NCI-H2081 (cell line): ENCODE results near the gene CYP26B1.

Source experiments
- DNase-seq, 2 experiments: peaks; one replicate each; lab custom pipeline; 2025; lab: John Stamatoyannopoulos, UW

CYP26B1 gene

GRCh38 chr2:72147303-72147971 lies at the start of gene CYP26B1:
TSS of gene CYP26B1 (minus strand) at chr2:72147862. CDS start at chr2:72147834, 28 bp downstream.
- no peak for DNase-seq

DNA sequence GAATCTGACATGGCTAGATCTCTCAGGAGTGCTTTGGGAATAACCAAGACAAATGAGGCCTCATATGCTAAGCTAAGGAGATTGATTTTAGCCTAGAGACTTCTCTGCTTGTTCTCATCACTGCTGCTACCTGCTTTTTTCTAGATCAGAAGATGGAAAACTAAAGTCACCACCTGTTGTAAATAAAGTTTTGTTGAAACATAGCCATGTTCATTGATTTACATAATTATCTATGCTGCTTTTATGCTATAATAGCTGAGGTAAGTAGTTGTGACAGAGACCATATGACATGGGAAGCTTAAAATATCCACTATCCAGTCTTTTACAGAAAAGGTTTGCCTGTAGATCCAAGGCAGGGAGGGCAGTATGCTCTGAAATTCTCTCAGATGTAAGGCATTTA lies 46.1 kb upstream of the CYP26B1 start:
- no peak for DNase-seq

DNA sequence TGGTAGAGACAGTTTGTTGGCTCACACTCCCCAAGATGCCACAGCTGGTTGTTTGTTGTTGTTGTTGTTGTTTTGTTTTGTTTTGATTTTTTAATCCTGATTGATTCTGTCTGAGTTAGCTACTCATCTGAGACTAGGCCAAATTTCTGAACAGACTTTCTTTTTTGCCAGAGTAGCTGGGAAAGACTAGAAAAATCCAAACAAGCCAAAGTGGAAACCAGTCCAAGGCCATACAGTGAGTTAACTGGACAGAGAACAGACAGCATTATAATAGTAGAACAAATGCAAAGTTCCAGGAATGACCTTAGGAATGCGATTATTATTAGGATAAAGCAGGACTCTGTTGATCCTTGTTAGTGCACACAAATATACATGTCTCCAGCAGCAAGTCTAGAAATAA lies 43.8 kb upstream of the CYP26B1 start:
- DNase-seq = no peak

DNA sequence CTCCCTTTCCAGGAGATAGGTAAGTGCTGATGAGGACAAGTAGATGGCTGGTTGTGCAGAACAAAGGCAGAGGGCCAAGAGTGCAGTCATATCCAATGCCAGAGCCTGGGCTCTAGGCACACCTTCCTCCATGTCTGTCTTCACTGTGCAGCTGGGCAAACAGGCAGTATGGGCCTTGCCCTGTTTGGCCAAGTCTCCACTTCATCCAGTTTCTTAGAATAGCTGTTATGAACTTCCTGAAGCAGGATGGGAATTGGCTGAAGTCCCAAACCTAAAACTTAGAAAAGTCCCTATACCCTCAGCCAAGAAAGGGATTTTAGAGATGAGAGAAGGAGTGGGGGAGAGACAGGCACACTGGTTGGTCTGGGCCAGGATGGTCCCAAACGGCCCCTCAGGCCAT lies 37.5 kb upstream of the CYP26B1 start:
- DNase-seq = no peak

- DNase-seq = no peak
Measured at GRCh38 chr2:72183466-72183865, 35.8 kb upstream of the CYP26B1 start.

- no peak for DNase-seq
Measured at GRCh38 chr2:72183016-72183415, 35.4 kb upstream of the CYP26B1 start.

GRCh38 chr2:72182547-72182946 lies 34.9 kb upstream of the CYP26B1 start:
- DNase-seq = no peak

- no peak for DNase-seq
Measured at GRCh38 chr2:72181616-72182015, 34.0 kb upstream of the CYP26B1 start.

DNA sequence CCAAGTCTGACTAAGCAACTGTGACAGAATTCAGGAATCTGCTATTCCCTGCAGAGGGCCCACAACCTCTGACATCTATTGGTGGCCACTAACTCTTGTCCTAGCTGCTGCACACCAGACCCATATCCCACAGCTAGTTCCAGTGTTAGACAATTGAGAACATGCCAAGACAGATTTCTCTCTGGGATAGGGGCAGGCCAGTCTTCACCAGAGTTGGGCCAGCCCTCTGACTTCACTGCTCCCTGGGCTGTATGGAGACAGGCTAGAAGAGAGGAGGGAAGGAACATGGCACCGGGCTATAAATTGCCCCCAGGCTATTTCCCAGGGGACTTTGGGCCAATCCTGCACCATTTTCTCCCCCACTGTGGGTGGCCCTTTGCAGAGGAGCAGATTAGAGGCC lies 32.7 kb upstream of the CYP26B1 start:
- DNase-seq = no peak

DNA sequence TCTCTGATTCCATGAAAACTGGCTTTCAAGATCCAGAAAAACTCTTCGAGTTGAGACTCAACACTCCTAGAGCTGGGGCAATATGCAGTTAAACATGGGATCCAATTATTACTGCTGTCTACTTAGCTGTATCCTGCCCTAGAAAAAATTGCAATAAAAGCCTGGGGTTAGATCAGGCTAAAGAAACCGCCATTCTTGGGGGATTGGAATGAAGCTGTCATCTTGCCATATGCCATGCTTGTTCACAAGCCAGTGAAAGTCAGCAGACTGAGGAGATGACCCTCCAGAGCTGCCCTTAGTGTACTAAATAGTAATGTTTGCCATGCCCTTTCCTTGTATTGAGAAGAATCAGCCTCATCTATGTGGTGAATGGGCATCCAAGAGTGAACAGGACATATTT lies 30.9 kb upstream of the CYP26B1 start:
- no peak for DNase-seq

GRCh38 chr2:72176281-72176680 lies 28.6 kb upstream of the CYP26B1 start:
- DNase-seq = no peak

DNA sequence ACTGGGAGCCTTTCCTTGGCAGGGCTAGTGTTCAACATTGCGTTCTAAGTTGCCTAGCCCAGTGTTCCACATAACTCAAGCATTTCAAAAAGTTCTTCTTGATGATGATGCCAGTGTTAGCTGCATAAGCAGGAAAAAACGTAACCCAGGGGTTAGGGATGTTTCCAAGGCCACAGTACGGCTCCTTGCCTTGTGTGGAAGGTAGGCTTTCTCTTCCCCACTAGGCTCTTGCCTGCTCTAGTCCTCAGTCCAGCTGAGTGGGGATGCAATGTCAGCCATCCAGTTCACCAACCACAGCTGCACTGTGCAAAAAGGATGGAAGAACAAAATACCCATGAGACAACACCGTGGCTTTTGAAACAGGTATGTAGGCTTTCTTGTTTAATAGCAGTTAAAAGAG lies 28.0 kb upstream of the CYP26B1 start:
- no peak for DNase-seq

GRCh38 chr2:72173640-72174321 lies 26.1 kb upstream of the CYP26B1 start:
- no peak for DNase-seq

- no peak for DNase-seq
Measured at GRCh38 chr2:72172478-72172877, 24.8 kb upstream of the CYP26B1 start.

DNA sequence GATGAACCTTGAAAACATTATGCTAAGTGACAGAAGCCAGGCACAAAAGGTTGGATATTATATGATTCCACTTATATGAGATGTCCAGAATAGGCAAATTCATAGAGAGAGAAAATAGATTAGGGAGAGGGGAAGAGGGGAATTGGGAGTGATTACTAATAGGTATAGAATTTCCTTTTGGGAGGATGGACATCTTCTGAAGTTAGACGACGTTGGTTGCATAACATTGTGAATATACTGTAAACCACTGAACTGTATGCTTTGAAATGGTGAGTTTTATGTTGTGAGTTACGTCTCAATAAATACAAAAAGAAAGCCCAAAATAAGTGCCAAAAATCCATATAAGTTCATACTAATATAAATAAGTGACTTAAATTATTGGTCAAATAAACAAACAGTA lies 18.6 kb upstream of the CYP26B1 start:
- DNase-seq = no peak

GRCh38 chr2:72165792-72166191 lies 18.1 kb upstream of the CYP26B1 start:
- DNase-seq = no peak

GRCh38 chr2:72162574-72162973 lies 14.9 kb upstream of the CYP26B1 start:
- DNase-seq = no peak

DNA sequence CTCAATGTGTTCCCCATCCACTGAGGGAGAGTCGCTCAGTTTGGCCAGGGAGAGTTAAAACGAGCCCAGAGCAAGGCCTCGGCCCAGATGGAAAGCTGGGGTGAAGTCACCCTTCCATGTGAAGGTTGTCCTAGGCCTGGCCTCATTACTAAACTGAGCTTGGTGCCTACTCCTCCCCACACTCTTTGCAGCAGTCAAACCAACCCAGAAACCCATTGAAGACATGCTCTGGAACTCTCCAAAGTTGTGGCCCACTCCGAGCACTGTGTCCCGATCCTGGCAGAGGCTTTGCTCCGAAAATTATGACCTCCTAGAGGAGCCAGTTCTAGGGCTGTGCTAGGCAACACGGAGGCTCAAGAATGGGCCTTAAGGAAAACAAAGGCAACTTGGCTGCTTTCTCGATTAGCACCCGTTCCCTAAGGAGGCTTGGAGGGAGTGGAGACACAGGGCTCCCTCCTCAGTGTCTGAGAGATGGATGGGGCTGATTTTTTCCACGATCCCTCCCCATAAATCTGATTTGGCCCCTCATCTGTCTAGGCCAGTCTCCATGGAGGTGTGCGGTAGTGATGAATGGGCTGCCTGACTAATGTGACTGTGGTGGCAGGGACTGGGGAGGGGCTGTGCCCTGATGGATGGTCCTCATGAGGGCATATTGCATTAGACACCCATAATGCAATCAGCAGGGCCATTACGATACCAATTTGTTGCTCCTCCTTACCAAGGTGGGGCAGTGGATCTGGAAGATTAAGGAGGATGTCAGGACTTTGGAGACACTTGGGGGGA lies 11.7 kb upstream of the CYP26B1 start:
- DNase-seq = no peak

- no peak for DNase-seq
Measured at GRCh38 chr2:72157871-72158771, 10.5 kb upstream of the CYP26B1 start.

DNA sequence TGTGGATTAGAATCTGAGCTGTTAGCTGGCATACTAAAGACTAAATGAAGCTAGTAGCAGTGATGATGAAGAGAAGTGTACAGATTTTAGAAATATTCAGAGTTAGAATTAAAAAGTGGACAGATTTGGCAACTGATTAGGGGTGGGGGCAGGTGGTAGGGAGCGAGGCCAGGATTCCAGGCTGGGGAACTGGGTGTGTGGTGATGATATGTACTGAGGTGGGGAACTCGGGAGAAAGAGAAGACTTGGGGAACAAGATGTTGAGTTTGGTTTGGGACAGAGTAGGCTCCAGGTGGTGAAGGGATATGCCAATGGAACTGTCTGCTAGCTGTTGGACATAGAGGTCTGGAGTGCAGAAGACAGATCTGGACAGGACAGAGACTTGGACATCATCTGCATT lies 9.2 kb upstream of the CYP26B1 start:
- DNase-seq = no peak

- no peak for DNase-seq
Measured at GRCh38 chr2:72155737-72156136, 8.1 kb upstream of the CYP26B1 start.

DNA sequence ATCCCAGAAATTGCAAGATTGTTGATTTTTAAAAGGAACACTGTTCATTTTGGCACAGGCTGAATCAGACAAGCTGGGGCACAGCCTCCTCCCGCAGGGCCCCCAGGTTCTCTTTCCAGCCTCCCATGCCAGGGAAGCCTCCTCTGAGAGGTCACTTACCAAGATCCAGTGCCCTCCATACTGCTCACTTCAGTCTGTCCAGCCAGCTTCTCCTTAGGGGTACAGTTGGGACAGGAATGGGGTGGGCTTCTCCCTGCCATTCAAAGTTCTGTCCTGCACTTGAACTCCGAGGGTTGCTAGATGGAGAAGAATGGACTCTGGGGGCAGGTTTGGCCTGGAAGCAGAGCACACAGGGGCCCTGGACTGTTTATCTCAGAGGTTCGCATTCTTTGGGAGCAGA lies 7.5 kb upstream of the CYP26B1 start:
- no peak for DNase-seq
